Kidney (tissue), 14 donors: ENCODE measurements around the gene HPCAL1. TPM values are rescaled to one million over a fixed set of nuclear protein-coding genes. Genes with fewer than 3 reads are reported as not detected.

ENCODE experiments used
- DNase-seq, 5 donors: peaks; one replicate each; pipeline ENCODE4 v3.0.0-alpha.2; 2013 to 2020
- FAIRE-seq: peaks from 2 replicates; lab custom pipeline; 2012; peaks lifted over from hg19 to GRCh38; lab: Jason Lieb, UNC
- H3K27ac ChIP-seq, 2 donors: one replicate each; pipeline ENCODE4 v1.7.0; 2013; ENCODE audit warnings: low read depth in 2 of 2, low read length in 2 of 2, inconsistent platforms in 1 of 2
- H3K27me3 ChIP-seq: one replicate; pipeline ENCODE4 v1.7.1; 2013; ENCODE audit warnings: low read length, inconsistent platforms; ENCODE audit not compliant: control insufficient read depth, insufficient read depth
- H3K36me3 ChIP-seq, 3 donors: one replicate each; pipeline versions ENCODE4 v1.7.0 to v1.7.1; 2013; ENCODE audit warnings: low read length in 3 of 3, control low read depth in 1 of 3, inconsistent platforms in 1 of 3; ENCODE audit not compliant: insufficient read depth in 3 of 3, control insufficient read depth in 2 of 3
- H3K4me1 ChIP-seq, 3 donors: one replicate each; pipeline versions ENCODE4 v1.7.0 to v1.7.1; 2013; ENCODE audit warnings: low read length in 3 of 3, inconsistent platforms in 1 of 3, low read depth in 1 of 3; ENCODE audit not compliant: control insufficient read depth in 2 of 3, insufficient read depth in 2 of 3
- H3K4me3 ChIP-seq, 3 donors: one replicate each; pipeline versions ENCODE4 v1.7.0 to v1.8.1; 2013; ENCODE audit warnings: low read length in 3 of 3, control low read depth in 1 of 3, inconsistent platforms in 1 of 3
- H3K9ac ChIP-seq, 3 donors: one replicate each; pipeline versions ENCODE4 v1.7.0 to v1.7.1; 2013; ENCODE audit warnings: low read length in 3 of 3, control low read depth in 1 of 3, inconsistent platforms in 1 of 3
- H3K9me3 ChIP-seq, 3 donors: one replicate each; pipeline versions ENCODE4 v1.7.0 to v1.7.1; 2013; ENCODE audit warnings: low read length in 3 of 3, control low read depth in 1 of 3, inconsistent platforms in 1 of 3; ENCODE audit not compliant: control insufficient read depth in 2 of 3, insufficient read depth in 1 of 3
- intact Hi-C: fragments of 100-400 bp; cut with DNase I; formaldehyde crosslinking; loops from one replicate; pipeline ENCODE4 v1.11.1; 2022
- polyA plus RNA-seq: library from polyadenylated mRNA; stranded (reverse); fragments of 350-450 nt; fragmentation: Illumina TruSeq; extraction: RNeasy Lipid Tissue Mini Kit (QIAGEN cat#74804); gene quantifications from one replicate; pipeline ENCODE4 v1.2.3, GENCODE V29; 2014; ENCODE audit warnings: low read depth, low replicate concordance; ENCODE audit not compliant: insufficient read depth
- total RNA-seq: library from RNA; stranded (reverse); fragmentation: NEBNext Ultra II Directional; extraction: Animal tissue kit (Norgen Biotek cat#: 25700); gene quantifications from one replicate; pipeline ENCODE4 v1.2.1, GENCODE V29; 2021
- TF ChIP-seq, protein P1 (sequence below): IDR thresholded peaks from 3 replicates; pipeline ENCODE4 v1.5.1; 2012; ENCODE audit warnings: mild to moderate bottlenecking, moderate library complexity, borderline replicate concordance; ENCODE audit not compliant: insufficient read depth; ENCODE audit errors: extremely low read depth
- donor health status: control.
- donor health status: control.
- donor health status: control.
- donor health status: control.
- donor health status: control.
- donor health status: DM: yes; HTN: yes; CAD: no.
- donor health status: Normal renal cell carcinoma (clear cell type).

HPCAL1 gene
- total and polyA plus RNA-seq, 2 donors from 2014 or later: 47.3 to 121 TPM

- Histone ChIP-seq H3K27me3 (no peaks in the 10 kb centered on the region), H3K9ac (no peak overlapping the region), H3K27ac (no peak overlapping the region), H3K9me3 (no peaks in the 10 kb centered on the region), H3K4me1 (peaks cover 0 to 30% (median 15%) of the 10 kb centered on the region in 3 donors), H3K36me3 (no peaks in the 10 kb centered on the region), H3K4me3 (no peak overlapping the region)
- FAIRE-seq: no peak
- peak in 2 of 5 donors; percentile 41 to 53 for DNase-seq
- intact Hi-C loops: no loop called here
- TF ChIP-seq, protein P1, sequence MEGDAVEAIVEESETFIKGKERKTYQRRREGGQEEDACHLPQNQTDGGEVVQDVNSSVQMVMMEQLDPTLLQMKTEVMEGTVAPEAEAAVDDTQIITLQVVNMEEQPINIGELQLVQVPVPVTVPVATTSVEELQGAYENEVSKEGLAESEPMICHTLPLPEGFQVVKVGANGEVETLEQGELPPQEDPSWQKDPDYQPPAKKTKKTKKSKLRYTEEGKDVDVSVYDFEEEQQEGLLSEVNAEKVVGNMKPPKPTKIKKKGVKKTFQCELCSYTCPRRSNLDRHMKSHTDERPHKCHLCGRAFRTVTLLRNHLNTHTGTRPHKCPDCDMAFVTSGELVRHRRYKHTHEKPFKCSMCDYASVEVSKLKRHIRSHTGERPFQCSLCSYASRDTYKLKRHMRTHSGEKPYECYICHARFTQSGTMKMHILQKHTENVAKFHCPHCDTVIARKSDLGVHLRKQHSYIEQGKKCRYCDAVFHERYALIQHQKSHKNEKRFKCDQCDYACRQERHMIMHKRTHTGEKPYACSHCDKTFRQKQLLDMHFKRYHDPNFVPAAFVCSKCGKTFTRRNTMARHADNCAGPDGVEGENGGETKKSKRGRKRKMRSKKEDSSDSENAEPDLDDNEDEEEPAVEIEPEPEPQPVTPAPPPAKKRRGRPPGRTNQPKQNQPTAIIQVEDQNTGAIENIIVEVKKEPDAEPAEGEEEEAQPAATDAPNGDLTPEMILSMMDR: no peak
These were observed 75.5 kb downstream of the HPCAL1 start for GRCh38 chr2:10378189-10378588.

DNA sequence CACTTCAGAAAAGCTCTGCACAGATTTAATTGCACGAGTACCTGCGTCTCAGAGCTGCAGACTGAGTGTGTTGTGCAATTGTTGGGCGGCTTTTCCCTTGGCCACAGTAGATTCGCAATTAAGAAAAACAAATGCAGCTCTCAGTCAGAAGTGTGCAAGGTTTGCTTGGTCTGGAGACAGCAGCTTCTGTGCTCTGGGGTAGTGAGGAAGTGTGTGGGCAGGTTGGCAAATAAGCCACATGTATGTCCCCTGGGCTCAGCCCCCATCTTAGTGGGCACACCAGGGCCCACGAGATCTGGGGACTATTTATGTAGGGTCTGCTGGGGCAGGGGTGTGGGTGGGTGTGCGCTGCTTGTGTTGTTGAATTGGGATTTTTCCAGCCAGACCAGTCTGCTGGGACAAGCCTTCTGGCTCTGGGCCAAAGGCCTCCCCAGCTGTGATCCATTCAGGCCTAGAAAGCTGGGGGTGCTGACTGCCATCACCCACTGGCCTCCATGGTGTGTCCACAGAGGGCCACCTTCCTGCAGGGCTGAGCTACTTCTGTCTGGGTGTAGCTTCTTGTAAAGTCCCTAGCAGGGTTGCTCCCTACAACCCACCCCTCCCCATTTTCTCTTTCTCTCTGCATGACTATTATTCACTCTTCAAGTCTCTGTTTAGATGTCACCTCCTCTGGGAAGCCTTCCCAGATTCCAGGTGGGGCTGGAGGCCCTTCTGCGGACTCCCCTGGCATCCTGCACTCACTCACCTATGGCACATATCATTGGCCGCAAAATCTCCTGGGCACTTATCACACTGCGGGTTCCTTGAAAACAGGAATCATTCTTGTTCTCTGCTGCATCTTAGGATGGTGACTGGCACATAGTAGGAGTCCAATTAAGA is 77.6 kb downstream of the HPCAL1 start:
- TF ChIP-seq, protein P1: no peak
- H3K27ac ChIP-seq: no peak overlapping the region
- no peaks in the 10 kb centered on the region for H3K27me3 ChIP-seq
- no peak for FAIRE-seq
- H3K4me1 ChIP-seq: peaks cover 0 to 29% (median 15%) of the 10 kb centered on the region in 3 donors
- no peak overlapping the region for H3K4me3 ChIP-seq
- DNase-seq: no peak
- no peak overlapping the region for H3K9ac ChIP-seq
- intact Hi-C loops: no loop called here
- no peaks in the 10 kb centered on the region for H3K9me3 ChIP-seq
- H3K36me3 ChIP-seq: no peaks in the 10 kb centered on the region

- Histone ChIP-seq H3K27ac (peak overlapping the region in 1 of 2 donors; percentile 13), H3K27me3 (no peaks in the 10 kb centered on the region), H3K36me3 (no peaks in the 10 kb centered on the region), H3K4me1 (peaks cover 0 to 40% (median 23%) of the 10 kb centered on the region in 3 donors), H3K9ac (no peak overlapping the region), H3K9me3 (no peaks in the 10 kb centered on the region), H3K4me3 (no peak overlapping the region)
- TF ChIP-seq, protein P1: no peak
- FAIRE-seq: no peak
- DNase-seq: no peak
- intact Hi-C loops: no loop called here
These were observed 79.3 kb downstream of the HPCAL1 start for GRCh38 chr2:10381997-10382353.
